GM18502 (cell line): ENCODE data around the gene TOP2A.

Experiments
- ATAC-seq: cut with Tn5 transposase; IDR thresholded peaks from one replicate; pipeline ENCODE4 v1.9.1; 2021; ENCODE audit warnings: mild to moderate bottlenecking; ENCODE audit not compliant: unreplicated experiment, poor library complexity

Gene TOP2A

GRCh38 chr17:40348562-40349476, 68.9 kb downstream of the TOP2A start:
- ATAC-seq, result no peak

GRCh38 chr17:40348136-40348504, 69.6 kb downstream of the TOP2A start:
- no peak for ATAC-seq

- no peak for ATAC-seq
Measured at GRCh38 chr17:40347319-40348135, 70.2 kb downstream of the TOP2A start.

- ATAC-seq, result no peak
Measured at GRCh38 chr17:40346765-40347158, 70.9 kb downstream of the TOP2A start.

- ATAC-seq, result no peak
Measured at GRCh38 chr17:40345994-40346764, 71.5 kb downstream of the TOP2A start.

GRCh38 chr17:40345161-40345993, 72.3 kb downstream of the TOP2A start:
- no peak for ATAC-seq

GRCh38 chr17:40344421-40345160, 73.1 kb downstream of the TOP2A start:
- ATAC-seq, result no peak

- no peak for ATAC-seq
Measured at GRCh38 chr17:40343219-40344119, 74.2 kb downstream of the TOP2A start.

GRCh38 chr17:40342504-40343218, 75.0 kb downstream of the TOP2A start:
- ATAC-seq, result no peak

- no peak for ATAC-seq
Measured at GRCh38 chr17:40341808-40342503, 75.7 kb downstream of the TOP2A start.

- ATAC-seq, result peak; percentile 74
Measured at GRCh38 chr17:40340880-40341807, 76.6 kb downstream of the TOP2A start.

- no peak for ATAC-seq
Measured at GRCh38 chr17:40340327-40340726, 77.4 kb downstream of the TOP2A start.

- no peak for ATAC-seq
Measured at GRCh38 chr17:40338941-40339649, 78.6 kb downstream of the TOP2A start.
